Endothelial cell (in vitro differentiated cells): ENCODE results near the gene METTL8. TPM values are rescaled to one million over a fixed set of nuclear protein-coding genes. Genes with fewer than 3 reads are reported as not detected.

ENCODE experiments used
- DNase-seq: peaks from one replicate; pipeline ENCODE4 v3.0.0; 2021; ENCODE audit warnings: low spot score
- H3K27ac Mint-ChIP-seq: one replicate; pipeline ENCODE4 v1.8.0; 2021; ENCODE audit warnings: mixed read lengths, inconsistent platforms; ENCODE audit not compliant: unreplicated experiment
- H3K27me3 Mint-ChIP-seq: one replicate; pipeline ENCODE4 v1.8.0; 2021; ENCODE audit warnings: mild to moderate bottlenecking, moderate library complexity, mixed read lengths, inconsistent platforms; ENCODE audit not compliant: unreplicated experiment
- H3K36me3 Mint-ChIP-seq: one replicate; pipeline ENCODE4 v1.8.0; 2021; ENCODE audit warnings: mild to moderate bottlenecking, low read depth, mixed read lengths, inconsistent platforms; ENCODE audit not compliant: unreplicated experiment
- H3K4me1 Mint-ChIP-seq: one replicate; pipeline ENCODE4 v1.8.0; 2021; ENCODE audit warnings: mild to moderate bottlenecking, mixed read lengths, inconsistent platforms; ENCODE audit not compliant: unreplicated experiment
- H3K4me3 Mint-ChIP-seq: one replicate; pipeline ENCODE4 v1.8.0; 2021; ENCODE audit warnings: mild to moderate bottlenecking, mixed read lengths, inconsistent platforms; ENCODE audit not compliant: unreplicated experiment
- H3K9me3 Mint-ChIP-seq: one replicate; pipeline ENCODE4 v1.8.0; 2021; ENCODE audit warnings: mixed read lengths, inconsistent platforms; ENCODE audit not compliant: unreplicated experiment
- CTCF ChIP-seq: fragments of 200-600 bp; sonication (generic); IDR thresholded peaks from one replicate; pipeline ENCODE4 v1.5.0; 2021; ENCODE audit warnings: antibody characterized with exemption; ENCODE audit not compliant: unreplicated experiment
- total RNA-seq: library from RNA; stranded (reverse); fragmentation: NEBNext Ultra II Directional; extraction: Animal tissue kit (Norgen Biotek cat#: 25700); gene quantifications from one replicate; pipeline ENCODE4 v1.2.1, GENCODE V29; 2021; ENCODE audit not compliant: unreplicated experiment

Gene METTL8
- total RNA-seq, 1 donor from 2014 or later, result 18.2 TPM

- H3K4me3 Mint-ChIP-seq, result no peak overlapping the region
- DNase-seq, result no peak
- no peaks in the 10 kb centered on the region for H3K27me3 Mint-ChIP-seq
- H3K36me3 Mint-ChIP-seq, result no peaks in the 10 kb centered on the region
- TF ChIP-seq CTCF, result no peak
- no peak overlapping the region for H3K27ac Mint-ChIP-seq
- peaks cover 5% of the 10 kb centered on the region for H3K4me1 Mint-ChIP-seq
- H3K9me3 Mint-ChIP-seq, result no peaks in the 10 kb centered on the region
Measured at GRCh38 chr2:171404719-171405118, 29.1 kb downstream of the METTL8 start.

- Mint-ChIP-seq H3K27me3 (no peaks in the 10 kb centered on the region), H3K4me1 (no peaks in the 10 kb centered on the region), H3K9me3 (no peaks in the 10 kb centered on the region), H3K27ac (no peak overlapping the region), H3K36me3 (no peaks in the 10 kb centered on the region), H3K4me3 (no peak overlapping the region)
- no peak for TF ChIP-seq CTCF
- no peak for DNase-seq
Measured at GRCh38 chr2:171404261-171404660, 29.5 kb downstream of the METTL8 start.

DNA sequence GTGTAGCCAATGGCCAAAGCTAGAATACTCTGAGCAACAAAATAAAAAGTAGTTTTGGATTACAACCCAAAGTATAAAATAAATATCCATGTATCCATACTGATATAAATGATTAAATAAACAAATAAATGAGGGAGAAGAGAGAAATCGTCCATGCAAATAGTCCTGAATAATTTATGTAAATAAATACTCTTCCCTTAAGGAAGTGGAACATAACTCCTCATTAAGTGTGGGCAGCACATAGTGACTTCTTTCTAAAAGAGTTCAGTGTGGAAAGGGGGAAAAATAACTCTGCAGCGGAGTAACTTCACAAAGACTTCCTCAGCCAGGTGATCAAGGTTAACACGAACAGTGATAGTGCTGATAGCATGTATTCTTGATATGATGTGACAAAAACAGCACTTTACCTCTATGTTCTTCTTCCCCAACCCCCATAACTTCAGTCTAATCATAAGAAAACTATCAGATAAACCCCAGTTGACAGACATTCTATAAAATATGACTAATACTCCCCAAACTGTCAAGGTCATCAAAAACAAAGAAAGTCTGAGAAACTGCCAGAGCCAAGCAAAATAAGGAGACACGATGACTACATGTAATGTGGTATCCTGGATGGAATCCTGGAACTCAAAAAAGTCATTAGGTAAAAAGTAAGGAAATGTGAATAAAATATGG is 30.7 kb downstream of the METTL8 start:
- Mint-ChIP-seq H3K27ac (no peak overlapping the region), H3K9me3 (no peaks in the 10 kb centered on the region), H3K4me1 (no peaks in the 10 kb centered on the region), H3K4me3 (no peak overlapping the region), H3K36me3 (no peaks in the 10 kb centered on the region), H3K27me3 (no peaks in the 10 kb centered on the region)
- DNase-seq, result no peak
- TF ChIP-seq CTCF, result no peak

GRCh38 chr2:171401947-171402346 is 31.8 kb downstream of the METTL8 start:
- Mint-ChIP-seq H3K27ac (no peak overlapping the region), H3K9me3 (no peaks in the 10 kb centered on the region), H3K4me1 (no peaks in the 10 kb centered on the region), H3K4me3 (no peak overlapping the region), H3K36me3 (no peaks in the 10 kb centered on the region), H3K27me3 (no peaks in the 10 kb centered on the region)
- no peak for TF ChIP-seq CTCF
- DNase-seq, result no peak

DNA sequence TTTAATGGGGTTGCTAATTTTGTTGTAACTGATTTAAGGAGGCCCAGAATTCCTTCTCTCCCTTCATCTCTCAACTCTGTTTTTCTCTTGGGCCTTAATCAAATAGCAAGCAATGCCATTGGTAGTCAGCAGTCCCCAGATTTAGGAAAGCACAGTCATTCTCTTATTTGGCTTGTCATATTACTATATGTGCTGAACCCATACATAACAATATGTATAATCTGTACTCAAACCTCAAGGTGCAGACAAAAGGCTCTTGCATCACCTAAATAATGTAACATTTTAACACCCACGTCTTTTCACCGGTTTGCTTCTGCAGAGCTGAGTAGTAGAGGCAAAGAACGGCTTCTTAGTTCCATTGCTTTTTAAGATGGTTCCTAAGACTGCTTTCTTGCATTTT is 33.4 kb downstream of the METTL8 start:
- no peaks in the 10 kb centered on the region for H3K36me3 Mint-ChIP-seq
- no peaks in the 10 kb centered on the region for H3K27me3 Mint-ChIP-seq
- no peak for TF ChIP-seq CTCF
- H3K4me1 Mint-ChIP-seq, result no peaks in the 10 kb centered on the region
- H3K9me3 Mint-ChIP-seq, result no peaks in the 10 kb centered on the region
- DNase-seq, result no peak
- no peak overlapping the region for H3K27ac Mint-ChIP-seq
- H3K4me3 Mint-ChIP-seq, result no peak overlapping the region
